ENCODE measurements around the gene PTGES3L. TPM values are rescaled to one million over a fixed set of nuclear protein-coding genes. Genes with fewer than 3 reads are reported as not detected.

Gene PTGES3L
- total RNA-seq (under 1 TPM; 0.08 to 0.19 TPM), polyA plus RNA-seq (under 1 TPM in 1 of 2 donors, not detected in 1; 0.13 TPM)

- WGBS, result 46% methylated on average over 21 of the region's 21 CpGs
- Histone ChIP-seq H3K4me3 (ENCODE audit: low read depth in 1 of 3, low read length in 3 of 3) (peak within 1 kb of the TSS; percentile 56 to 93 (median 80)), H3K9me3 (ENCODE audit: control insufficient read depth in 4 of 4, low read length in 3 of 4) (no peaks in the 10 kb centered on the region), H3K9ac (ENCODE audit: low read depth in 1 of 2, low read length in 2 of 2) (peak within 1 kb of the TSS in 1 of 2 donors; percentile 70), H3K4me1 (ENCODE audit: control insufficient read depth in 4 of 4, insufficient read depth in 4 of 4, low read length in 3 of 4) (peaks cover 8 to 24% (median 20%) of the 10 kb centered on the region in 4 donors), H3K27me3 (ENCODE audit: control insufficient read depth in 4 of 4, insufficient read depth in 4 of 4, low read length in 3 of 4) (no peaks in the 10 kb centered on the region), H3K36me3 (ENCODE audit: control insufficient read depth in 4 of 4, insufficient read depth in 3 of 4, low read depth in 1 of 4, low read length in 3 of 4) (no peaks in the 10 kb centered on the region), H3K27ac (ENCODE audit: low read depth in 1 of 2, low read length in 2 of 2) (peak within 1 kb of the TSS; percentile 50 to 58)
- peak; percentile 37 for DNase-seq (ENCODE audit: low spot score)
- no peak for TF ChIP-seq EGR1 (IDR thresholded peaks at IDR 0.05; ENCODE audit: low read depth in 2 of 2)
- TF ChIP-seq HNF4A (conservative IDR thresholded peaks at IDR 0.05), result no peak
- no peak for TF ChIP-seq NR2F2 (IDR thresholded peaks at IDR 0.05)
- no peak for TF ChIP-seq ZBTB33 (IDR thresholded peaks at IDR 0.05)
- no peak for TF ChIP-seq RAD21 (IDR thresholded peaks at IDR 0.05)
- no peak for TF ChIP-seq GABPA (IDR thresholded peaks at IDR 0.05 in 1 of 2, conservative IDR thresholded peaks at IDR 0.05 in 1 of 2)
- TF ChIP-seq HNF4G (IDR thresholded peaks at IDR 0.05), result no peak
- no peak for TF ChIP-seq YY1 (IDR thresholded peaks at IDR 0.05)
- TF ChIP-seq ATF3 (IDR thresholded peaks at IDR 0.05), result no peak
- no peak for TF ChIP-seq SP1 (IDR thresholded peaks at IDR 0.05)
- no peak for TF ChIP-seq REST (IDR thresholded peaks at IDR 0.05)
- no peak for TF ChIP-seq RXRA (IDR thresholded peaks at IDR 0.05)
- no peak for TF ChIP-seq CTCF (IDR thresholded peaks at IDR 0.05; ENCODE audit: low read depth, low read length, missing input control)
- no peak for TF ChIP-seq FOXA2 (IDR thresholded peaks at IDR 0.05)
- no peak for TF ChIP-seq FOXA1 (IDR thresholded peaks at IDR 0.05)
- TF ChIP-seq TAF1 (conservative IDR thresholded peaks at IDR 0.05), result no peak
- TF ChIP-seq MAX (IDR thresholded peaks at IDR 0.05), result no peak
- TF ChIP-seq JUND (IDR thresholded peaks at IDR 0.05), result no peak
Observed at GRCh38 chr17:42979511-42980273, at the start of gene PTGES3L. Gene PTGES3L, minus strand, starts transcription at chr17:42980080. Its CDS starts 27 bp downstream, at chr17:42980053.

Data from liver (tissue), 9 donors.